ENCODE results near the gene CELSR1.
A peak's percentile ranks its signal among the peaks of the same experiment; 100 is the strongest.
"Not testable (repeated sequence)": the region's sequence is repeated elsewhere in the genome, so short reads cannot be mapped to it uniquely, and the experiment has no call there.

CELSR1 gene

DNA sequence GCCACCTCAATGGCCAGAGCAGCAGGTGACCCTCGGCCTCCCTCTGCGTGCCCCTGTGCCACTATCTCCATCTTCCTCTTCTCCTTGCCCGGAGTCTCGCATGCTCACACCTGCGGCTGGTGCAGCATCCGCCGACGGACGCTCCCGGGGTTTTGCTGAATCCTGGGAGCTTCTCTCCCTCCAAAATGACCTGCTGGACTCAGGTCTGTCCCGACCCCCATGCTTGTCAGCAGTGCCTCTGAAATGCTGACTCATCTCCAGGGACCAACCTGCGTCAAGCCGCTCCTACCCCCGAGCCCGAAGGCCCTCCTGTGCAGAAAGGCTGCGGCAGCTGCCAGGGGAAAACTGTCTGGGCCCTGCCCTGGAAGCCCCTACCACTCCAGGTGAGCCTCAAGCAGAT, 58.4 kb downstream of the CELSR1 start:
- no peak for DNase-seq

DNA sequence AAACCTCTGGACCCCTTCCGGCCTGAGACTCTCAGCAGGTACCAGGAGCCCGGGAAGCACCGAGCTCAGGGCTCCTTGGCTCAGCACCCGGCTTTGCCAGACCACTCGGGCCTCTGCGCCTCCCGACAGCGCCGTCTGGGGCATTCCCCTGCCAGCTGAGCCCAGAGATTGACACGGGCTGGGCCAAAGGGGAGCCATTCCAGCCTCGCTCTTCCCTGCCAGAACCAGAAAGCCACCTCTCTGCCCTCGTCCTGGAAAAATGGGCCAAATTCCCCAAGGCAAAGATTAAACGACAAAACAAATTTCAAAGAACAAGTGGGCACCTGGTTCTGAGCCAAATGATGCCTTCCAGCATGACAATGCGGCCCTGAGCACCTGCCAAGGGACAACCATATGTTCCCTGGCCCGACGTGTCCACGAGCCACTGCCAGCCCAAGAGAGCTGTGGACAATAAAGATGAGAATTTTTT, 59.3 kb downstream of the CELSR1 start:
- no peak for DNase-seq

DNA sequence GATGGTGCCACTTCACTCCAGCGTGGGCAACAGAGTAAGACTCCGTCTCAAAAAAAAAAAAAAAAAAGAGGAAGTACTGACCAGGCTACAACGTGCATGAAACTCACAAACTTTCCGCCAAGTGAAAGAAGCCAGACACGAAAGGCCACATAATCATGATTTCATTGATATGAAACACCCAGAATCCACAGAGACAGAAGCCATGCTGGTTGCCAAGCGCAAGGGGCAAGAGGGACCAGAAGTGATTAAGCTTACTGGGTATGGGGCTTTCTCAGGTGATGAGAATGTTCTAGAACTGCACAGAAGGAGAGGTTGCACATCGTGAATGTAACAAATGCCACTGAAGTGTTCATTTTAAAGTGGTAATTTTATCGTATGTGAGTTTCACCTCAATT, 60.9 kb downstream of the CELSR1 start:
- DNase-seq, result peak; percentile 92

DNA sequence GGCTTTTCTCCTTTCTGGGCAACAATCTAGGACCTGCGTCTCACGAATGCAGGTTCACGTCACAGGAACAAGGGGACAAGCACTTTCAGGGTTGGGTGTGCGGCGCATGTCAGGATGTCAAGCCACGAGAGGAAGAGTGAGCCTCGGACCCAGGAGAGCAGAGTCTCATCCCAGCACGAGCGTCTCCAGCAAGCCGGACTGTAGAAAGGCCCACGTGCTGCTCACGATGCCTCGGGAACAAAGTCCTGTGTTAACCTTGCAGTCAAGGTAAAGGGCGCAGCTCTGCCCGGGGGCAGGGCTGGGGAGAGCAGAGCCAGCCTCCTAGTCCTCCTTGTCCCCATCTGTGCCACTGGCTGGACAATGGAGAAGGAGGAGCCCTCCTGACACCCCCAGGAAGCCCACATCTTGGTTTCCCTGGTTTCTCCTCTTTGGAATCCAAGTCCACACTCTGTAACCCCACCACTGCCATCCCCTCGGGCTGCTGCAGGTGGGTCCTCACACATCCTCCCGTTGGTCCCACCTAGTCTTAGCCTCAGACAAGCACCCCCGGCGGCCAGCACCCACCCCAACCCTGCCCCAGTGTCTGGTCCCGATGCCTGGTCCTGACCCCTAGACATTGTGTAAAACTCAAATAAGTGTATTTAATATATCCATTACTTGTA, 63.4 kb downstream of the CELSR1 start:
- no peak for DNase-seq

DNA sequence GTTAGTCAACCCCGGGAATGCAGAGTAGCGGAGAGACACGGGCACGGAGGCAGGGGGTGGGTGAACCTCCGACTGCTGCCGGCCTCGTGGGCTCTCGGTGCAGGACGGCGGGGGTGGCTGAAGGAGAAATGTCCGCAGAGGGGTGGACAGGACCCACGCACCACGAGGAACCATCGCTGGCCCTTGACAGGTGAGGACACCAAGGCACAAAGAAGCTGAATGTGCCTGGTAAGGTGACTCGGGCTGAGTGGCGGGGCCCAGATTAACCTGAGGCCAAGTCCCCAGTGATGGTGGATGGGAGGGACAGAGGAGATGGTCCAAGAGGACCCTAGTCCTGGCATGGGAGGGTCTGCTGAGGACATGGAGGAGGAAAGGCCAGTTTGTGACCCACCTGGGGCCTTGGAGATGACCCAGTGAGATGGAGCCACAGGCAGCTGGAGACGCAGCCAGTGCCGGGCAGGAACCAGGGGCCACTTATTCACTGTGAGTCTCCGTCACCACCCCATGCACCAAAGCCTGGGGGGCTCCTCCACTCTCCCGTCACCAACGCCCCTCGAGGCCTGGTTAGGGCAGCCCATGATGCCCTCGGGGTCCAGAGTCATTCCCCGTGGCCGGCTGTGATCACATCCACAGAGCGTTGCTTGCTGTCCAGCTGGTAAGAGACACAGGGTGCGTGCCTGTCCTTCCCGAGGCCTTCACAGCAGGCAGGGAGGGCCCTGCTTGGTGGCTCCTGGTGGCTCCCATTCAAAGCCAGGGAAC, 64.2 kb downstream of the CELSR1 start:
- DNase-seq, result no peak

DNA sequence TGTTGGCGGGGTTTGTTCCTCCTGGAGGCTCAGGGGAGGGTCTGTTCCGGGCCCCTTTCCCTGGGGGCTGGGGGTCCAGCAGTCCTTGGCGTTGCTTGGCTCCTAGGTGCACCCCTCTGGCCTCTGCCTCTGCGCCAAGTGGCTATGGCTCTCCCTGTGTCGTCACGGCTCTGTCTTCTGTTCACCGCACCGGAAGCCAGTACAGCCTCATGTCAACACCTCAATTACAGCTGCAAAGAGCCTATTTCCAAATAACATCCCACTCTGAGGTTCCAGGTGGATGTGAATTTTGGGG, 64.8 kb downstream of the CELSR1 start:
- no peak for DNase-seq

DNA sequence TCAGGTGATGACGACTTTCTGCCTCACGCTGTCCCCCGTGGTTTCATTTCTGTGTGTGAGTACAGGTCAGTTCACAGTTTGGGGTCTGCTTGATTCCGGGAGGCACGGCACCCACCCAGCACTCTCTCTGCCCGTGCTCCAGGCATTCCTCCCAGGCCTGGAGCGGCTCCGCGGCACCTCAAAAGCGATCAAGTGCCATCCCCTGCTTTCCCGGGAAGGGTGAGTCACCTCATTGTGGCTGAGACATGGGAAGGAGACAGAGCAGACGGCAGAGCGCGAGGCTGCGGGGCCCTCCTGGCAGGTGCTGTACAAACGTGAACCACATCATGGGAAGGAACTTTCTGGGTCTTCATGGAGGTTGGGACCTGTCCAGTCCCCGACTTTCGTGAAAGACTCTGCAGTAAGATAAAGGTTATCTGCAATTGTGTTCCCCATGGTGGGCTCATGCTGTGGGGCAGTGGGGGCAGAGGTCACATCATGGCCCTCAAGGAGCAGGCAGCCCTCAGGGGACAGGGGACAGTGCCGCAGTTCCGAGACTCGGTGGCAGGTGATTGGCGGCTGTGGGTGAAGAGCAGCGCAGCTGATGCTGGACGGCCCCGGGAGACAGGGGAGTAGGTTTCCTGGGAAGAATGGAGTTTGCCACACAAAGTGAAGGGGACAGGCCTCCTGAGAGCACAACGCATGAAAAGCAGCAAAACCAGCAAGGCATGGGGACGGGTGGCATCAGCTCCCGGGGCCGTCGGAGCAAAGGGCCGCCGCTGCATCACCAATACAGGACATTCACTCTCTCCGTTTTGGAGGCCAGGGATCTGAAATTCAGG, 65.3 kb downstream of the CELSR1 start:
- no peak for DNase-seq

DNA sequence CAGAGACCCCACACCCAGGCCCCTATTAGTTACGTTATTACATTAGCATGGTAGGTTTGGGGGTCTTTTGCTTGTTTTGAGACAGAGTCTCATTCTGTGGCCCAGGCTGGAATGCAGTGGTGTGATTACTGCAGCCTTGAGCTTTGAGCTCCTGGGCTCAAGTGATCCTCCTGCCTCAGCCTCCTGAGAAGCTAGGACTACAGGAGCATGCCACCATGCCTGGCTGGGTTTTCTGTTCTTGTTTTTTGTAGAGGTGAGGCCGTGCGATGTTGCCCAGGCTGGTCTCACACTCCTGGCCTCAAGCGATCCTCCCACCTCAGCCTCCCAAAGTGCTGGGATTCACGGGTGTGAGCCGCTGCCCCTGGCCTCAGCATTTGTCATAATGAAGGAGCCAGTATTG, 66.1 kb downstream of the CELSR1 start:
- DNase-seq, result not testable (repeated sequence)

DNA sequence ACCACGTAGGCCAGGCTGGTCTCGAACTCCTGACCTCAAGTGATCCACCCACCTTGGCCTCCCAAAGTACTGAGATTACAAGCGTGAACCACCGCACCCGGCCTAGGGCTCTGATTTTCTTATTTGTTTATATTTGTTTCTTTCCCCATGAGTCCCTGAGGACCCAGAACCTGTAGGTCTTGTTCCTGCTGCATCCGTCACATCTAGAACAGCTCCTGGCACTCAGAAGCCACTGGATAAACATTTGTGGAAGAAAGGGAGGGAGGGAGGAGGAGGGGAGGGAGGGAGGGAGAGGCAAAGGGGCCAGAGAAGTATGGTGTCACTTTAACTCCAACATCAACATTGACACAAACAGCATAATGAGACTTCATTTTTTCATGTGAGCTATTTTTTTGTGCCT, 67.7 kb downstream of the CELSR1 start:
- no peak for DNase-seq

DNA sequence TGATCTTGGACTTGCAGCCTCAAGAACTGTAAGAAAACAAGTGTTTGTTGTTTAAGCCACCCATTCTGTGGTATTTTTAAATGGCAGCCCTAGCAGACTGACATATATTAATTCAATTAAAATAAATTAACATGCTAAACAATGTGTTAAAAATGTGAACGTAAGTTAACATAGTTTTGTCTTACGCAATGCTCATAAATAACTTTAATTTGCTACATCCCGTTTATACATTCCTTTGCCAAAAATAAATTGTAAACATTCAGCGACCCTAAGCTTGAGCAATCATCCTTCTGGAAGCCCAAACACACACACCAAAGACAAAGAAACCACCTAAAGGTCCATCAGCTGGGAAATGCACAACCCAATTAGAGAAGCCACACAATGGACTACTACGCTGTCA, 70.4 kb downstream of the CELSR1 start:
- DNase-seq, result no peak

DNA sequence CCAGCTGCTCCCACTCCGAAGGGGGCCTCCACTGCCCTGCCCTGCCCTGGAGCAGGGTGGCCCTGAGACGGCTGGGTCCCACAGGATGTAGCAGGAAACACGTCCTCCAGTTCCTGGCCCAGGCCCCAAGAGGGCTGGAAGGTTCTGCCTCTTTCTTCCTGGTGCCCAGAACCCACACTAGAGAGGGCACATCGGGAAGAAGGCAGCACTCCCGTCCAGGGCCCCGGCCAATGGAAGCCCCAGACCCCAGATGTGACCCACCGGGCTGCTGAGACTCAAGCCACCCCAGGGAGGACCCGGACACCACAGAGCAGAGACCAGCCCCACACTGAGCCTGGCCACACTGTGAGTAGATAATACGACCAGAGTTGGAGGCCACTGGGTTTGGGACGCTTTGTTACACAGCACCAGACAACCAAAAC, 71.2 kb downstream of the CELSR1 start:
- DNase-seq, result no peak

DNA sequence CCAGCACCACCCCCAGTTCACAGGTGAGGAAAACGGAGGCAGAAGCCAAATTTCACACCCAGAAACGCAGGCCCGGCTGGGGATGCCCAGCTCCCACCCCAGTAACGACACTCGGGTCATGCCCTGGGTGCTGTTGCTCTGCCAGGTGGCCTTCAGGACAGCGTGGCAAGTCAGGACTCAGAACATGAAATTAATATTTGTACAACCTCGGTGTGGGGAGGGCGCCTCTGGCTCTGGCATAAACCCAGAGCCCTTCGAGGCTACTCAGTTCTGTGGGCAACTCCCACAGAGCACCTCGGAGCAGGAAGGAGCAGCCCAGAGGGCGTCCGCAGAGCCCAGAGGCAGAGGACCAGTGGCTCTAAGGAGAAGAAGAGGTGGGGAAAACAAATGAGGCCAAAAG, 71.6 kb downstream of the CELSR1 start:
- DNase-seq, result no peak

DNA sequence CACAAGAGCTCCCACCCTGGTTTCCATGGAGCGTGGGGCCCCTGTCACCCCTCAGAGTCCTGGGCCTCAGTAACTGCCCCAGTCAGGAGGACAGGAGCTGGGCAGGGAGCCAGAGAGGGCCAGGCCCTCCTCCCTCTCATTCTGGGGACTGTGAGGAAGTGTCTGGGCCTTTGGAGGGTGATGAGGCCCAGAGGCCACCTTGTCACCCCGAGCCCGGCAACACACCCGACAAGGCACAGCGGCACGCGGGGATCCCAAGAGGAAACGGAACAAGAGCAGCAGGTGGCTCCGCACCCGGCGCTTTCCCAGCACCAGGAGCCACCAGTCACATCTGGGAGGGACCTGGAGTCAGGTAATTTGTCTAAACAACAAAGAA, 72.1 kb downstream of the CELSR1 start:
- DNase-seq, result no peak

DNA sequence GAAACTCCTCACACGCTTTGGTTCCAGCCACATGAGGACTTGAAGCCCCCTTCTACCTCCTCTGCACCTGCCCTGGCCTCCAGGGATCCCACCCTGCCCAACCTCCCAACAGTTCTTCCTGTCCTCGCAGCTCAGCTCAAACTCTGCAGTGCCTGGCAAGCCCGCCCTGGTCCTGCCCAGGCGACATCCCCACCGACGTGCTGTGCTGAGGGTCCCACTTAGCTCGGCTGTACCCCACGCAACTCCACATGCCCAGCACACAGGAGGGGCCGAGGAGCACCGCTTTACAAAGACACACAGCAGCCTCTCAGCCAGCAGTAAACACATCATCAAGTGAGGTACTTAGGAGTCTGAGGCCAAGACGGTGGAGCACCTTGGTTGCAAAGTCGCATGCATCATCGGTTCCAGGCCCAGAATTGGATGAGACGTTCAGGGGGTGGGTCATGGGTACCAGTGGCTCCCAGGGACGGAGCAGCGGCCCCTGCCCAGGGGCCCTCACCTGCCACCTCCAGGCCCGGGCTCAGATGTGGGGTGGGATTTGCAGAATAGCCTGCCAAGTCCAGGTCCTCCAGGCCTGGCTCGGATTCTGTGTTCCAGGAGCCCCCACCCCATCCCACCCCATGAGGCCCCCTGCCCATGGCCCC, 72.6 kb downstream of the CELSR1 start:
- DNase-seq, result no peak

DNA sequence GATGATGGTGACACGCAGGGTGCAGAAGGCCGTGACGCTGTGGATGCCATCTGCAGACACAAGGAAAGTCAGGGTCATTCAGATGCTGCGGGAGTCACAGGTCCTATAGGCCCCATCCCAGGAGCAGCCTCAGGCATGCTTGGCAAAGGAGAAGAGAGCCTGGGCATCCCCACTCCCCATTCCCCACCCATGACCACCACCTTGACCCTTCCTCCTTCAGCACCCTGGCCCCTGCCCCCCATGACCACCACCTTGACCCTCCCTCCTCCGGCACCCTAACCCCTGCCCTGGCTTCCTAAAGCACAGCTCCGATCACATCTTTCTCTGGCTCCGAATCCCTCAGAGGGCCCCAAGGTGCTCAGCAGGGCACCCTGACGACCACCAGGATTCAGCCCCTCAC, 73.1 kb downstream of the CELSR1 start:
- no peak for DNase-seq

DNA sequence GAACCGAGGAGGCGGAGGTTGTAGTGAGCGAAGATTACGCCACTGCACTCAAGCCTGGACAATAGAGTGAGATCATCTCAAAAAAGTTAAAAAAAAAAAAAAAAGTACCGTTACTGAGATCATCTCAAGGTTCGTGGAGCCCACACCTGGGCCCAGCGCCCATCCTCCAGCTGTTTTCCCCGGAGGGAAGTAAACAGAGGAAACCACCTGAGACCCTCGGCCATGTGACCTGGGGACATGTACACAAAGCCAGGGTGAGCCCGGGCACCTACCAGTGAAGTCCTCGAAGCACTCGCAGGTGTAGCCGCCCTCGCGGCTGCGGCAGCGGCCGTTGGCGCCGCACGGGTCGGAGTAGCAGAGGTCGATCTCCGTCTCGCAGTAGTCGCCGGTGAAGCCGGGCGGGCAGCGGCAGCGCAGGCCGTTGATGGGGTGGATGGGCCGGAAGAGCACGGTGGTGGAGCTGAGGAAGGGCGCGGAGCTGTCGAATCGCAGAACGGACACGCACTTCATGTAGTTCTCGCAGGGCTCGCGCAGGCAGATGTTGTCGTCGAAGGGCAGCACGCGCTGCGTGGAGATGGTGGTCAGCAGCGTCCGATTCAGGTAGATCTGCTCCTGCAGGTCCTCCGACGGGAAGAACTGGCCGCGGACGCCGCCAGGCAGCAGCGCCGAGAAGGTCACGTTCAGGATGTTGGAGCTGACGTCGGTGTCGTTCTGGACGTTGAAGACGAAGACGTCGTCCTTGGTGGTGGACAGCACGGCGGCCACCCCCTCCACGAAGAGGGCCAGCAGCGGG, 73.8 kb downstream of the CELSR1 start:
- DNase-seq, result no peak

DNA sequence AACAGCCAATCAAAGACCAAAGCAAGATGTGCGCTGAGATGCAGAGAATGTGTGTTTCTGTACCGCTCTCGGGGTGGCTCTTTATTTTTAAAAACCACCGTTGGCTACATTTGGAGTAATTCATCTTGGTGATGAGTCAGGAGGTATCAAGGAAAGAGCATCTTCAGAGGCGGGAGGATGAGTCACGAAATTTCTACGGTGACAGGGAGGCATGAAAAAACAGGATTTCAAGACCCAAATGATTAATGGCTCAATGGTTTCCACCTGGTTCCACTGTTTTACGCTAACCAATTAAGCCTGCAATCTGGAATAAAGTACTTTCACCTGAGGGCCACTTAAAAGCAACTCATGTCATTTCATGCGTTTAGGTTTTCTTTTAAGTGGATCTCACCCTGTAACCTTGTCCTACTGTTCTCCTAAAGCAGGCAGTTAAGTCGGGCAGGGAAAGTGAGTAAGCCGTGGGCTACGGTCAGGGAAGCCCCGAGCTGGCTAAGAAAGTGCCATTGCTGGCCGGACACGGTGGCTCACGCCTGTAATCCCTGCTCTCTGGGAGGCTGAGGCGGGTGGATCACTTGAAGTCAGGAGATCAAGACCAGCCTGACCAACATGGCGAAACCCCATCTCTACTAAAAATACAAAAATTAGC, 74.6 kb downstream of the CELSR1 start:
- no peak for DNase-seq

DNA sequence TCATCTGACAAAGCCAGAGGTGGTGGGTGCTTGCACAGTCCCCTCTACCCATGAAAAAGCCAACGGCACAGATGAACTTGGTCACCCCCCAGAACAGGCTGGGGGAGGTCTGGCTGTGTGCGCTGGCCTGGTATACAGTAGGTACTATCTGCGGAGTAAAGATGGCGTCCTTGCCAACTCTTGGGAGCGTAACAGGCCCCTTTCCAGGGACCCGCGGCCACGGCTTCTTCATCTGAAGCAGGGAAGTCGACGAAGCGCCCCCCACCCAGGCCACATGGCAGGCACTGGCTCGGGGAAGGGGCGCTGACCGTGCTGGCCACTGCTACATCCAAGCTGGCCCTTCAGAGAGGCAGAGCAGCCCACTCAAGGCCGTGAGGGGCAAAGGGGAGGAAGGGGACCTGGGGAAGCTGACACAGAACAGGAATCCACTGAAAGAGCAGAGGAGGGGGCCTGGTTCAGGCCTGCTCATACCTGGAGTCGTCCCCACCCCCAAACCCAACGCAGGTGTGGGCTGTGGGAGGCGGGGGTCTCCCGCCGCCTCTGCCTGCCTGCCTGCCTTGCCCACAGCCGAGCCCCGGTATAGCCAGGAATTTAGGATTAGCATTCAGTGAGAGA, 75.7 kb downstream of the CELSR1 start:
- DNase-seq, result no peak

DNA sequence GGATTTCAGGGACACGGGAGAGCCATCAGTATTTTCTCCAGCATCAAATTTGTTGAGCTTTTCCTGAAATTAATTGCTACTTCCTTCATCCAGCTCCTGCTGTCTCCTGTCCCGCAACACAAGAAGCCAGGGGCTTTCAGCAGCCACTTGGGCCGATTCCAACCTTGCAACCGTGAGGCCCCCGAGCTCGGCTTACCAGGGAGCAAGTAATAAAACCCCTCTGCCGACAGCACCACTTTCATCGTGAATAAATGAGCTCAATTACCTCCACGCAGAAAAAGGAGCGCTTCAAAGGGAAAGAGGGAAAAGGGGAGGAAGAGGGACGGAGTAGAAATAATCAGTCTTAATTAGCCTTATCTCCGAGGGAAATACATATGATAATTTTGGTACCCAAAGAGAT, 76.6 kb downstream of the CELSR1 start:
- DNase-seq, result no peak

DNA sequence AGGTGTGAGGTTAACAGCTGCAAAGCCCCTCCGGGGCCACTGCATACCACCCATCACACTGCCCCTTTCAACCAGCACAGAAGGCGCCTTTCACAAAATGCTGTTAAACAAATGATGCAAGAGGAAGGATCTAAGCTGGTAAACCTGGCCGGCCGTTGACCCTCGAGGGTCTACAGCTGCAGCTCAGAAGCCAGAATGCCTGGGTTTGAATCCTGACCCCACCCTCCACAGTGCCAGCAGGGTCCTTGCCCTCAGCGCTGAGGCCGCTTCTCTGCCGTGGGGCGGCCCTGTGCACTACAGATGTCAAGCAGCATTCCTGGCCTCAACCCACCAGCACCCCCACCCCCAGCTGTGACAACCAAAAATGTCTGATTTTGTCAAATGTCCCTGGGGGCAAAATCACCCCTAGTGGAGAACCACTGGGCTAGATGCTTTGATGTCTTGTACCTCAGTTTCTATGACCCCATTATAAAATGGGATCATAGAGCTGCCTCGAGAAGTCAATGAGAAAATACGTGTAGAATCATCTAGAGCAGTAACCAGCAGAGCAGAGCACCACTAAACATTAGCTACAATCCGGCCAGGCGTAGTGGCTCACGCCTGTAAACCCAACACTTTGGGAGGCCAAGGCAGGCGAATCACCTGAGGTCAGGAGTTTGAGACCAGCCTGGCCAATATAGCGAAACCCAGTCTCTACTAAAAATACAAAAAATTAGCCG, 77.9 kb downstream of the CELSR1 start:
- no peak for DNase-seq

DNA sequence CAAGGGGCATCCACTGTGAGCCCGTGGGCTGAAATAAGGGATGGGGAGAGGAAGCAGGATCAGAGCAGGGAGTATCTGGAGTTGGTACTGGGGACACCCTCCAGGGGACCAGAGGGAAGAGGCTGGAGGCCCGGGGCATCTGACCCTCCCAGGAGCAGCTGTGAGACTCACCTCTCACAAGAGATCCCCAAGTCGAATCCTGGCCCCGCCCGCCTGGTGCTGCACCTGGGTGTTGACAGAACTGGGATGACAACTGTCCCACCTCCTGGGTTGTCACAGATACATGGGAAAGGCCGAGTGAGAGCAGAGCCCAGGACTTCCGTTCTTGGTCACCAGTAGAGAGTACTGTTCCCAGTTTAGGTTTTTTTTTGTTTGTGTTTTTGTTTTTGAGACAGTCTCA, 78.9 kb downstream of the CELSR1 start:
- no peak for DNase-seq
